GM19025 (cell line): ENCODE results near the gene STATH.
"Not testable (repeated sequence)": the region's sequence is repeated elsewhere in the genome, so short reads cannot be mapped to it uniquely, and the experiment has no call there.

Experiments
- ATAC-seq: cut with Tn5 transposase; IDR thresholded peaks from one replicate; pipeline ENCODE4 v1.9.1; 2021; ENCODE audit warnings: mild to moderate bottlenecking, low read depth, moderate library complexity; ENCODE audit not compliant: unreplicated experiment

The STATH gene

GRCh38 chr4:69995526-69996016 lies at the start of gene STATH:
TSS of gene STATH (plus strand) at chr4:69995966. CDS start at chr4:69998438, 2,472 bp downstream.
- ATAC-seq: no peak

- no peak for ATAC-seq
These were observed 44.2 kb upstream of the STATH start for GRCh38 chr4:69951602-69952001.

GRCh38 chr4:69957209-69957608 lies 38.6 kb upstream of the STATH start:
- no peak for ATAC-seq

GRCh38 chr4:69965628-69966027 lies 30.1 kb upstream of the STATH start, which contains the start of gene CSN2:
TSS of gene CSN2 (minus strand) at chr4:69965728. CDS start at chr4:69960995, 4,733 bp downstream.
- no peak for ATAC-seq

- ATAC-seq: no peak
These were observed 25.7 kb upstream of the STATH start for GRCh38 chr4:69970071-69970470.

- ATAC-seq: no peak
These were observed 21.1 kb upstream of the STATH start for GRCh38 chr4:69974631-69975030.

GRCh38 chr4:69977582-69977981 lies 18.2 kb upstream of the STATH start:
- ATAC-seq: no peak

GRCh38 chr4:69984030-69984443 lies 11.7 kb upstream of the STATH start:
- ATAC-seq: no peak

GRCh38 chr4:69986663-69987062 lies 9.1 kb upstream of the STATH start:
- no peak for ATAC-seq

- no peak for ATAC-seq
These were observed 4.8 kb upstream of the STATH start for GRCh38 chr4:69991016-69991415.

- no peak for ATAC-seq
These were observed 984 bp upstream of the STATH start for GRCh38 chr4:69994782-69995181.

- ATAC-seq: no peak
These were observed 3.7 kb downstream of the STATH start for GRCh38 chr4:69999420-69999819.

- no peak for ATAC-seq
These were observed 4.9 kb downstream of the STATH start for GRCh38 chr4:70000711-70001110.

- ATAC-seq: no peak
These were observed 6.7 kb downstream of the STATH start for GRCh38 chr4:70002507-70002906.

- no peak for ATAC-seq
These were observed 13.0 kb downstream of the STATH start for GRCh38 chr4:70008771-70009170.

GRCh38 chr4:70019006-70019405 lies 23.2 kb downstream of the STATH start:
- ATAC-seq: not testable (repeated sequence)

GRCh38 chr4:70023218-70023617 lies 27.5 kb downstream of the STATH start:
- no peak for ATAC-seq

GRCh38 chr4:70027011-70027410 lies 31.2 kb downstream of the STATH start:
- no peak for ATAC-seq

GRCh38 chr4:70028159-70028558 lies 32.4 kb downstream of the STATH start, which contains the start of gene HTN3:
TSS of gene HTN3 (plus strand) at chr4:70028459. CDS start at chr4:70030741, 2,282 bp downstream.
- not testable (repeated sequence) for ATAC-seq

- not testable (repeated sequence) for ATAC-seq
These were observed 41.8 kb downstream of the STATH start for GRCh38 chr4:70037559-70037958.

- not testable (repeated sequence) for ATAC-seq
These were observed 44.2 kb downstream of the STATH start for GRCh38 chr4:70039928-70040327.

- no peak for ATAC-seq
These were observed 46.0 kb downstream of the STATH start for GRCh38 chr4:70041652-70042286.
